GM03348 (cell line): ENCODE measurements around the gene E2F2.
"Not testable (repeated sequence)": the region's sequence is repeated elsewhere in the genome, so short reads cannot be mapped to it uniquely, and the experiment has no call there.

Experiments used
- DNase-seq: peaks from one replicate; pipeline ENCODE4 v3.0.0; 2012; ENCODE audit warnings: low spot score

Gene E2F2

GRCh38 chr1:23522244-23522982 is 8.6 kb downstream of the E2F2 start:
- no peak for DNase-seq

GRCh38 chr1:23521588-23521987 is 9.4 kb downstream of the E2F2 start:
- no peak for DNase-seq

- DNase-seq, result no peak
Observed at GRCh38 chr1:23517581-23517980, 13.5 kb downstream of the E2F2 start.

GRCh38 chr1:23515905-23516304 is 15.1 kb downstream of the E2F2 start:
- no peak for DNase-seq

GRCh38 chr1:23514111-23514679 is 16.8 kb downstream of the E2F2 start:
- no peak for DNase-seq

GRCh38 chr1:23509896-23510295 is 21.1 kb downstream of the E2F2 start:
- DNase-seq, result no peak

- no peak for DNase-seq
Observed at GRCh38 chr1:23506376-23507107, 24.5 kb downstream of the E2F2 start.

- no peak for DNase-seq
Observed at GRCh38 chr1:23505851-23506250, 25.2 kb downstream of the E2F2 start.

GRCh38 chr1:23504156-23504555 is 26.9 kb downstream of the E2F2 start:
- not testable (repeated sequence) for DNase-seq

- DNase-seq, result no peak
Observed at GRCh38 chr1:23502951-23503350, 28.1 kb downstream of the E2F2 start.

GRCh38 chr1:23500466-23500865 is 30.6 kb downstream of the E2F2 start:
- no peak for DNase-seq

GRCh38 chr1:23497777-23498439 is 33.1 kb downstream of the E2F2 start:
- no peak for DNase-seq

- DNase-seq, result no peak
Observed at GRCh38 chr1:23496490-23497181, 34.4 kb downstream of the E2F2 start.

GRCh38 chr1:23494836-23495235 is 36.2 kb downstream of the E2F2 start:
- not testable (repeated sequence) for DNase-seq

GRCh38 chr1:23492776-23493175 is 38.3 kb downstream of the E2F2 start:
- DNase-seq, result not testable (repeated sequence)

GRCh38 chr1:23492132-23492720 is 38.8 kb downstream of the E2F2 start:
- no peak for DNase-seq

GRCh38 chr1:23489842-23490241 is 41.2 kb downstream of the E2F2 start:
- DNase-seq, result no peak

GRCh38 chr1:23485002-23485332 is 46.1 kb downstream of the E2F2 start:
- no peak for DNase-seq

- peak; percentile 99 for DNase-seq
Observed at GRCh38 chr1:23484253-23485001, 46.6 kb downstream of the E2F2 start.

GRCh38 chr1:23483321-23484252 is 47.4 kb downstream of the E2F2 start, which contains the start of gene ASAP3:
TSS of gene ASAP3 (minus strand) at chr1:23484179. CDS start at chr1:23484133, 46 bp downstream.
- peak; percentile 60 for DNase-seq
